SK-N-SH treated with all-trans-retinoic acid at 6 μM for 48 hours (cell line): ENCODE measurements around the gene PTTG1IP.

ENCODE experiments used
- ARNTL ChIP-seq: fragments of 450-650 bp; formaldehyde crosslinking; IDR thresholded peaks from 2 replicates; pipeline ENCODE4 v1.5.0; 2020; ENCODE audit warnings: low read depth, mild to moderate bottlenecking, moderate library complexity, borderline replicate concordance
- BACH2 ChIP-seq: fragments of 250-450 bp; sonication (Bioruptor Pico); IDR thresholded peaks from 2 replicates; pipeline ENCODE4 v1.9.0; 2021; ENCODE audit warnings: mild to moderate bottlenecking, borderline replicate concordance
- CSRNP3 ChIP-seq: fragments of 250-450 bp; sonication (Bioruptor Pico); IDR thresholded peaks from 2 replicates; pipeline ENCODE4 v1.5.1; 2021; ENCODE audit warnings: mild to moderate bottlenecking, moderate library complexity
- GLIS3 ChIP-seq: fragments of 250-450 bp; sonication (Bioruptor Pico); IDR thresholded peaks from 2 replicates; pipeline ENCODE4 v1.5.0; 2020; ENCODE audit warnings: mild to moderate bottlenecking, moderate library complexity
- ISL1 ChIP-seq: fragments of 250-450 bp; sonication (Bioruptor Pico); IDR thresholded peaks from 2 replicates; pipeline ENCODE4 v2.1.2; 2022; ENCODE audit warnings: mild to moderate bottlenecking, moderate library complexity
- PATZ1 ChIP-seq: fragments of 250-450 bp; sonication (Bioruptor Pico); IDR thresholded peaks from 2 replicates; pipeline ENCODE4 v1.8.0; 2020; ENCODE audit warnings: mild to moderate bottlenecking, moderate library complexity, borderline replicate concordance
- PPARA ChIP-seq: fragments of 250-450 bp; sonication (Bioruptor Pico); IDR thresholded peaks from 2 replicates; pipeline ENCODE4 v1.5.0; 2020; ENCODE audit warnings: mild to moderate bottlenecking, borderline replicate concordance
- RARB ChIP-seq: fragments of 250-450 bp; sonication (Bioruptor Pico); IDR thresholded peaks from 2 replicates; pipeline ENCODE4 v1.8.0; 2021; ENCODE audit warnings: mild to moderate bottlenecking, moderate library complexity
- TCF4 ChIP-seq: fragments of 250-450 bp; sonication (Bioruptor Pico); IDR thresholded peaks from 2 replicates; pipeline ENCODE4 v1.8.0; 2021; ENCODE audit warnings: mild to moderate bottlenecking, moderate library complexity, borderline replicate concordance
- ZC3H10 ChIP-seq: fragments of 250-450 bp; sonication (Bioruptor Pico); IDR thresholded peaks from 2 replicates; pipeline ENCODE4 v1.5.1; 2021; ENCODE audit warnings: mild to moderate bottlenecking, moderate library complexity
- ZFP30 ChIP-seq: fragments of 450-650 bp; formaldehyde crosslinking; IDR thresholded peaks from 2 replicates; pipeline ENCODE4 v1.5.0; 2022; ENCODE audit warnings: mild to moderate bottlenecking, moderate library complexity

- TF ChIP-seq ARNTL, result no peak
- TF ChIP-seq GLIS3, result no peak
- no peak for TF ChIP-seq ZC3H10 (CRISPR knock-in tag)
- TF ChIP-seq BACH2 (CRISPR knock-in tag), result no peak
- no peak for TF ChIP-seq PATZ1 (CRISPR knock-in tag)
- TF ChIP-seq PPARA (CRISPR knock-in tag), result no peak
- TF ChIP-seq ZFP30 (CRISPR knock-in tag), result no peak
- TF ChIP-seq RARB (CRISPR knock-in tag), result no peak
- no peak for TF ChIP-seq CSRNP3
- TF ChIP-seq TCF4, result no peak
- TF ChIP-seq ISL1, result no peak
Measured at GRCh38 chr21:44834231-44834950, 39.1 kb downstream of the PTTG1IP start.
